Measurements from ENCODE around the gene GPR156.

DNA sequence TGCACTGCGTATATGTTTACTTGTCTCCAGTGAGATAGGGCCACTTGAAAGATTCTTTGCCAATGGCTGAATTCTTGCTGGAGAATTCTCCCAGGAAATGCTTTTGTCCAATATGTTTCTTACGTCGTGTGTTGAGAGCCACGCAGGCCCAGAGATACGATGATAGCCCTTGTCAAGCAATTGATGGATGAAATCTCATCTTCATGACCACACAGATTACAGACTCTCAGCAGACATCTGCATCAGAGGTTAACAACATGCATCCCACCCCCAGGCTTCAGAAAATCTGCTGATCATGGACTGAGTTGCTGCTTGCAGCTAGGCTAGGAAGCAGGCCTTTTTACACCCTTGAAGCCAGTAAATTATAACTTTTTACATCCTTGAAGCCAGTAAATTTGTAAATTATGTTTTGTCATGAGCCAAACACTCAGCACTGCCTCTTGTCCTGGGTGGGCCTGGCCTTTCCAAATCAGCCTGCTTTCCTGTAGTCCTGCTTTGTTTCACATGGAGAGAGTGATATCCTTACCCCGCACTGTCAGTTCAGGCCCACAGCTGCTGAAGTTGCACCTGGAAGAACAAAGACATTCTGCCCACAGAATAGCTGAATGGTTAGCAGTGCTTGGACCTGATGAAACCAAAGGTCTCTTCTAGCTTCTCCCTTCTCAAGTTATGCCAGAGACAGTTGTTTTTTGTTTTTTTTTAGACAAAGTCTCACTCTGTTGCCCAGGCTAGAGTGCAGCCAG lies 84.4 kb downstream of the GPR156 start:
- TF ChIP-seq POLR2A (IDR thresholded peaks at IDR 0.05) = no peak
- TF ChIP-seq, protein P1, sequence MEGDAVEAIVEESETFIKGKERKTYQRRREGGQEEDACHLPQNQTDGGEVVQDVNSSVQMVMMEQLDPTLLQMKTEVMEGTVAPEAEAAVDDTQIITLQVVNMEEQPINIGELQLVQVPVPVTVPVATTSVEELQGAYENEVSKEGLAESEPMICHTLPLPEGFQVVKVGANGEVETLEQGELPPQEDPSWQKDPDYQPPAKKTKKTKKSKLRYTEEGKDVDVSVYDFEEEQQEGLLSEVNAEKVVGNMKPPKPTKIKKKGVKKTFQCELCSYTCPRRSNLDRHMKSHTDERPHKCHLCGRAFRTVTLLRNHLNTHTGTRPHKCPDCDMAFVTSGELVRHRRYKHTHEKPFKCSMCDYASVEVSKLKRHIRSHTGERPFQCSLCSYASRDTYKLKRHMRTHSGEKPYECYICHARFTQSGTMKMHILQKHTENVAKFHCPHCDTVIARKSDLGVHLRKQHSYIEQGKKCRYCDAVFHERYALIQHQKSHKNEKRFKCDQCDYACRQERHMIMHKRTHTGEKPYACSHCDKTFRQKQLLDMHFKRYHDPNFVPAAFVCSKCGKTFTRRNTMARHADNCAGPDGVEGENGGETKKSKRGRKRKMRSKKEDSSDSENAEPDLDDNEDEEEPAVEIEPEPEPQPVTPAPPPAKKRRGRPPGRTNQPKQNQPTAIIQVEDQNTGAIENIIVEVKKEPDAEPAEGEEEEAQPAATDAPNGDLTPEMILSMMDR (IDR thresholded peaks at IDR 0.05) = no peak
- TF ChIP-seq POLR2AphosphoS5 (IDR thresholded peaks at IDR 0.05) = no peak
